HL-60 (cell line): ENCODE results near the gene LIM2.
"Not testable (repeated sequence)": the region's sequence is repeated elsewhere in the genome, so short reads cannot be mapped to it uniquely, and the experiment has no call there.

Experiments used
- DNase-seq, 2 experiments: peaks; one replicate each; pipeline ENCODE4 v3.0.0-alpha.2; 2010 to 2020; ENCODE audit warnings: low read depth in 1 of 2, low spot score in 1 of 2
- H3K27ac ChIP-seq: fragments of 250-450 bp; sonication (Bioruptor Pico); replicated peaks from 2 replicates; pipeline ENCODE4 v1.5.1; 2020; ENCODE audit warnings: mild to moderate bottlenecking, moderate library complexity
- H3K27me3 ChIP-seq: fragments of 250-450 bp; sonication (Bioruptor Pico); 2 replicates; pipeline ENCODE4 v1.5.1; 2021; ENCODE audit warnings: mild to moderate bottlenecking, moderate library complexity; ENCODE audit not compliant: insufficient read depth, poor library complexity, severe bottlenecking
- H3K4me3 ChIP-seq: replicated peaks from 2 replicates; pipeline ENCODE4 v1.5.1; 2011; ENCODE audit warnings: mild to moderate bottlenecking, control low read depth, low read length; ENCODE audit not compliant: insufficient read depth
- GABPA ChIP-seq: IDR thresholded peaks from 2 replicates; pipeline ENCODE4 v1.6.1; 2012; ENCODE audit warnings: low read depth
- POLR2AphosphoS5 ChIP-seq: IDR thresholded peaks from 2 replicates; pipeline ENCODE4 v1.6.1; 2012; ENCODE audit warnings: low read depth
- SPI1 ChIP-seq: IDR thresholded peaks from 2 replicates; pipeline ENCODE4 v1.6.1; 2012; ENCODE audit warnings: low read depth, mild to moderate bottlenecking, borderline replicate concordance
- TF ChIP-seq, protein P1 (sequence below): IDR thresholded peaks from 2 replicates; pipeline ENCODE4 v1.6.1; 2012; ENCODE audit warnings: low read depth; ENCODE audit not compliant: insufficient replicate concordance
- TF ChIP-seq, protein P2 (sequence below): IDR thresholded peaks from one replicate; pipeline ENCODE4 v1.5.1; 2011; ENCODE audit warnings: low read length, control low read depth, inconsistent platforms; ENCODE audit not compliant: insufficient read depth

LIM2 gene

DNA sequence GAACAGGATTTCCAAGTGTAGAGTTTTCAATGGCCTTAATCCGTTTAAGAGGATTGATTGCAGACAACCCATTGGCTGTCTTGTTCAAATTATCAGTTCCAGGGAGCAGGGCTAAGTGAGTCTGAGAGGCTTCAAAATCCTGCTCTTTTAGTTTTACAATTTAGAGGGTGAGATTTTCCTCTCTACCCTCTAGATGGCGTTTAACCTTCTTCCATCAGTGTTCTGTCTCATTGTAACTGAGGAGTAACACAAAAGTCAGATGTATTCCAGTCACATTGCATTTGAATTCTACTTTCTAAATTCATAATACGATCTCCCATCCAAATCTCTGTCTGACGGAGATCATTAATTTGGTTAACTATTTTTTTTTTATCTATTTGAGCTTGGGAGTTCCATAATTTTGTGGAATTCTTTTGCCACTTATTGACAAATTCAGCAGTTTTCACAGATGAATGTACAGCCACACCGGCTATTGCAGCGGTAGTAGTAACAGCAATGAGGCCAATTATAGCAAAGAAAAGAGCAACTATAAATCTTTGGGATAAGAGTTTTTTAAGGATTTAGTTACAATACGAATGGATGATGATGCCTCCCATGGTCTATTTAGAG lies 10.4 kb upstream of the LIM2 start:
- Histone ChIP-seq H3K27me3 (no peaks in the 10 kb centered on the region), H3K27ac (no peak overlapping the region), H3K4me3 (no peak overlapping the region)
- TF ChIP-seq GABPA = no peak
- TF ChIP-seq, protein P1, sequence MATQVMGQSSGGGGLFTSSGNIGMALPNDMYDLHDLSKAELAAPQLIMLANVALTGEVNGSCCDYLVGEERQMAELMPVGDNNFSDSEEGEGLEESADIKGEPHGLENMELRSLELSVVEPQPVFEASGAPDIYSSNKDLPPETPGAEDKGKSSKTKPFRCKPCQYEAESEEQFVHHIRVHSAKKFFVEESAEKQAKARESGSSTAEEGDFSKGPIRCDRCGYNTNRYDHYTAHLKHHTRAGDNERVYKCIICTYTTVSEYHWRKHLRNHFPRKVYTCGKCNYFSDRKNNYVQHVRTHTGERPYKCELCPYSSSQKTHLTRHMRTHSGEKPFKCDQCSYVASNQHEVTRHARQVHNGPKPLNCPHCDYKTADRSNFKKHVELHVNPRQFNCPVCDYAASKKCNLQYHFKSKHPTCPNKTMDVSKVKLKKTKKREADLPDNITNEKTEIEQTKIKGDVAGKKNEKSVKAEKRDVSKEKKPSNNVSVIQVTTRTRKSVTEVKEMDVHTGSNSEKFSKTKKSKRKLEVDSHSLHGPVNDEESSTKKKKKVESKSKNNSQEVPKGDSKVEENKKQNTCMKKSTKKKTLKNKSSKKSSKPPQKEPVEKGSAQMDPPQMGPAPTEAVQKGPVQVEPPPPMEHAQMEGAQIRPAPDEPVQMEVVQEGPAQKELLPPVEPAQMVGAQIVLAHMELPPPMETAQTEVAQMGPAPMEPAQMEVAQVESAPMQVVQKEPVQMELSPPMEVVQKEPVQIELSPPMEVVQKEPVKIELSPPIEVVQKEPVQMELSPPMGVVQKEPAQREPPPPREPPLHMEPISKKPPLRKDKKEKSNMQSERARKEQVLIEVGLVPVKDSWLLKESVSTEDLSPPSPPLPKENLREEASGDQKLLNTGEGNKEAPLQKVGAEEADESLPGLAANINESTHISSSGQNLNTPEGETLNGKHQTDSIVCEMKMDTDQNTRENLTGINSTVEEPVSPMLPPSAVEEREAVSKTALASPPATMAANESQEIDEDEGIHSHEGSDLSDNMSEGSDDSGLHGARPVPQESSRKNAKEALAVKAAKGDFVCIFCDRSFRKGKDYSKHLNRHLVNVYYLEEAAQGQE = no peak
- TF ChIP-seq, protein P2, sequence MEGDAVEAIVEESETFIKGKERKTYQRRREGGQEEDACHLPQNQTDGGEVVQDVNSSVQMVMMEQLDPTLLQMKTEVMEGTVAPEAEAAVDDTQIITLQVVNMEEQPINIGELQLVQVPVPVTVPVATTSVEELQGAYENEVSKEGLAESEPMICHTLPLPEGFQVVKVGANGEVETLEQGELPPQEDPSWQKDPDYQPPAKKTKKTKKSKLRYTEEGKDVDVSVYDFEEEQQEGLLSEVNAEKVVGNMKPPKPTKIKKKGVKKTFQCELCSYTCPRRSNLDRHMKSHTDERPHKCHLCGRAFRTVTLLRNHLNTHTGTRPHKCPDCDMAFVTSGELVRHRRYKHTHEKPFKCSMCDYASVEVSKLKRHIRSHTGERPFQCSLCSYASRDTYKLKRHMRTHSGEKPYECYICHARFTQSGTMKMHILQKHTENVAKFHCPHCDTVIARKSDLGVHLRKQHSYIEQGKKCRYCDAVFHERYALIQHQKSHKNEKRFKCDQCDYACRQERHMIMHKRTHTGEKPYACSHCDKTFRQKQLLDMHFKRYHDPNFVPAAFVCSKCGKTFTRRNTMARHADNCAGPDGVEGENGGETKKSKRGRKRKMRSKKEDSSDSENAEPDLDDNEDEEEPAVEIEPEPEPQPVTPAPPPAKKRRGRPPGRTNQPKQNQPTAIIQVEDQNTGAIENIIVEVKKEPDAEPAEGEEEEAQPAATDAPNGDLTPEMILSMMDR = peak; percentile 34
- no peak for TF ChIP-seq POLR2AphosphoS5
- no peak for TF ChIP-seq SPI1
- peak in 1 of 2 experiments; percentile 10 for DNase-seq

DNA sequence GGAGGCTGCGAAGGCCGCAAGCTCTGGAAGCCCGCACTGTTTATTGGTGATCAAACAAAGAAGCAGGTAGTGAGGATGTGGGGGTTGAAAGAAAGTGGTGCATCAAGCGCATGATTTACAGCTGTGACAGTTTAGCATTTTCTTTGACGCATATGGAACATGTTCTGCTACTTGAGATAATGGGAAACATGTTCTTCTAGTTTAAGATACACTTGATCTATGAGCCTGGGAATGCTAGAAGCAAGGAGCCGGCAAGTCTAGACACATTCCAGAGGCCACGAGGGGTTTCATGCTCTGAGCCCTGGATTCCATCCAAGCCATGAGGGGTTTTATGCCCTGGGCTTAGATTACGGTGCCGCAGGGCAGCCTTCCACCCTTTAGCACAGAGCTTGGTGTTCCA lies 9.7 kb upstream of the LIM2 start:
- not testable (repeated sequence) for H3K4me3 ChIP-seq, H3K27me3 ChIP-seq, DNase-seq, H3K27ac ChIP-seq

DNA sequence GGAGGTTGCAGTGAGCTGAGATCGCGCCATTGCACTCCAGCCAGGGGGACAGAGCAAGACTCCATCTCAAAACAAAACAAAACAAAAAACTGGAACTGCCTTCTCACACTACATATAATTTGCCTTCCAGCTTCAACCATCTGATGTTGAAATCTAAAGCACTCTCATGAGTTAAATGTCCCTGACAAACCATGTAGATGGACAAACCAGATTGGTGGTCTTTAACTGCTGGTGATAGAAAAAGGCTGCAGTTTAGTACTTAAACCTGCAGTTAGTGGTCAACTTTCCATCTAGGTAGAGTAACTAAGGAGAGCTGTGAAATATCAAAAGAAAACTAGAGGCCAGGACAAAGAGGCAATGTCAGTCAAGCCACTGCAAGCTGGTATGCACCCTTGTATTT lies 8.4 kb upstream of the LIM2 start:
- no peak for DNase-seq
- Histone ChIP-seq H3K27ac (no peak overlapping the region; the same call in 1 of the 2 replicates), H3K4me3 (no peak overlapping the region), H3K27me3 (no peaks in the 10 kb centered on the region)
- TF ChIP-seq SPI1 (no peak), GABPA (no peak), POLR2AphosphoS5 (no peak)
- TF ChIP-seq, protein P1 = no peak
- TF ChIP-seq, protein P2 = no peak

DNA sequence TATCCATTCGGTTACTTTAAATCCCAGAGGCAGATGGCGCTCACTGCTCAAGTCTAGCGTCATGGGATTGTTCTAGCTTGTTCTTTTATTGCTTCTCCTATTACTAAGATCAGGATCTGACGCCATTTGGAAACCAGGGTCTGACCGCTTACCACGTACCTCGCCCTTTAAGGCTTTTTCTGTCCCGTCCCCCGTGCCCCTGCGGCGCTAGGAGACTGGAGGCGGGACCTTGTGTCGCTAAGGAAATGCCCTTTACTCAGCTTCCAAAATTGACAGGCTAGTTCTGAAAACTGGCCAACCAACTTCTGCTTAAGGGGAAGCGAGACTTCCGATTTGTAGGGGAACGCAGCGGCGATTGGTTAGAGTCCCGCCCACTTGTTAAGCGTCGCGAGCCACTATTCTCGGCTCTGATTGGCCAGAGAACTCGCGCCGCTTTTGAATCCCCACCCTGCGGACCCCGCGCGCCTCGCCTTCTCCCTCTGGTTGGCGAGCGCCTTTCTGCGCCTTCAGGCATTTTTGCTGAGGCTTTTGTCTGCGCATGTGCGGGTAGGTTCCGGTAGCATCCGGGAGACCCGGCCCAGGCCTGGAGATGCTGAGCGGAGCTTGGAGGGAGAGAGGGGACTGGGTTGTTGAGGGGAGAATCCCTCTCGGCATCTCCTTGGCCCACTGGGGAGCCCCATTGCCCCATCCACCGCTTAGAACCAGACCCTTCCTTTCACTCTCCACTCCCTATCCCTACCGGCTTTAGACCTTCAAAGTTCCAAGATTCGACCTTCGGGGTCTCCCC lies 6.5 kb upstream of the LIM2 start:
- Histone ChIP-seq H3K27me3 (no peaks in the 10 kb centered on the region), H3K27ac (peak overlapping the region; percentile 78), H3K4me3 (peak overlapping the region; percentile 72)
- TF ChIP-seq SPI1 = peak; percentile 76
- TF ChIP-seq GABPA = peak; percentile 50; the same call in 1 of the 2 replicates
- peak; percentile 71 for TF ChIP-seq POLR2AphosphoS5
- TF ChIP-seq, protein P1 = peak; percentile 24
- TF ChIP-seq, protein P2 = no peak
- DNase-seq = peak; percentile 97 to 99
